GM18868 (cell line): ENCODE measurements around the gene ODC1.

Experiments used
- ATAC-seq: cut with Tn5 transposase; IDR thresholded peaks from one replicate; pipeline ENCODE4 v1.9.1; 2021; ENCODE audit warnings: mild to moderate bottlenecking, moderate library complexity; ENCODE audit not compliant: unreplicated experiment

The ODC1 gene

DNA sequence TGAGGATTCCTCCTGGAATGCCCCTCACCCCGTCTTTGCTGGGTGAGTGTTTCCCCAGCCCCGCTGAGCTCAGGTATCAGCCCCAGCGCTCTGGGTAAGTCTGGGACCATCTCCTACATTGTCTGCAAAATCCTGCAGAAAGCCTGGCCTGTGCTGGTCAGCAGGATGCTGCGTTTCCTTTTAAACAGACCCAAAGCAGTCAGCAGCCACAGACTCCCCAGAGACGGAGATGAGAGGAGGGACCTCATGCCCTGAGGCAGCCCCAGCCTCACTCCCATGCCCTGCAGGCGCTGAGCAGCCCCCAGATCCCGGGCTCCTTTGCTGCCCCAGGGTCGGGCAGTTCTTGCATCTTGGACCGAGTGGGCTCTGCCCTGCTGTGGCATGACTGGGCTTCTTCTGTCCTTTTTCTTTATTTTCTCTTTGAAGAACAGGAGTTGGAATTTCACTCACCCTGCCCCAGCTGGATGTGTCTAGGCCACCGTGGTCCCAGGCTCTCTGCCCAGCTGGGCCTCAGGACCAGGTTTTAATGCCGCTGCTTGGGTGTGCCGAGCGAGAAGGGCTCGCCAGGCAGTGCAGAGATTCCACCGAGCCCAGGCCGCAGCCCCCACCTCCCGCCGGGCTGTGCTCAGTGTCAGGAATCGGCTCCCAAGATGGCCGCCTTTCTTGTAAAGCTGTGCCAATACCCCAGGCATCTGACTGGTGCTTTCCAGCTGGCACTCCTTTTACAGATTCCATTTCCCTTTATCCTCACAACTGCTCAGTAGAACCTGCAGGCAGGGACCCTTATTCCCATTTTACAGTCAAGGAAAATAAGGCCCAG is 43.6 kb downstream of the ODC1 start:
- ATAC-seq: no peak

DNA sequence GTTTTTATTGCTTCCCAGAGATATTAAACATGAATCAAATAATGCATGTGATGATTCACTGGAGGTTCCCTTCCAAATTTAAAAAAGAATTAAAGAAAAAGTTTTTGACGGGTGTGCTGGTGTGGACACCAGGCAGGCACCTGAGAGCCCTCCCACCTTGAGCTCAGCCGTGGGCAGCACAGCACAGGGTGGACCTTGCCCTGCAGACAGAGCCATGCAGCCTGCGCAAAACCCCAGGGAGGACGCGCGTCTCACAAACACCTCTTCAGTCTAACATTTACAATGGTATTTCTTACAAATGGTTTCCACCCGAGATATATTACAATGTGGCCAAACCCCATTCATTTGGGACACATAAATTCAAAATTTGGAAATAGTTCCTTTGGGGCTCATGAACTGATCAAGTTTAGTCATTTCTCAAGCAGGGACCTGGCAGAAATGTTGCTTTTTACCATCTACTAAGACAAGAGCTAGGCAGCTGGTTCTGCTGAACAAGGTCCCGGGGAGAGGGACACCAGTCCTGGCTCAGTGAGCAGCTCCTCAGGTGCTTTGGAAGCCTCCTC is 45.4 kb downstream of the ODC1 start:
- ATAC-seq: no peak

DNA sequence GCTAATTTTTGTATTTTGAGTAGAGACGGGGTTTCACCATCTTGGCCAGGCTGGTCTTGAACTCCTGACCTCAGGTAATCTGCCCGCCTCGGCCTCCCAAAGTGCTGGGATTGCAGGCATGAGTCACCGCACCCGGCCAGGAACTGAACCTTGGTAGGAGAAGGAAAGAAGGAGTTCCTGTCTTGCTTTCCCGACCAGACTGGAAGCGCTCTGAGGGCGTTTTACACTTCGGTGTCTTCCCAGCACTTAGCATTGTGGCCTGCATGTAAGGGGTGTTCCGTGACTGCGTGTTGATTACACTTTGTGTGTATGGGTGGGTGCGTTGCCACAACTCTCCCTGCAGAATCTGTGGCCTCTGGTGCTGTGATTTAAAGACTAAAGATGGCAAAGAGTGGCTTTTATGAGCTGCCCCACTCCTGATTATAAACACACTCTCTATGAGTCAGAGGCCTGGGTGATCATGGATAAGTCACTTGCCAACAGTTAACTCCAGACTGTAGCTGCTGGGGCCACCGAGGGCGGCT is 46.0 kb downstream of the ODC1 start:
- ATAC-seq: no peak

GRCh38 chr2:10400978-10401951 is 46.9 kb downstream of the ODC1 start:
- ATAC-seq: no peak

GRCh38 chr2:10400568-10400977 is 47.6 kb downstream of the ODC1 start:
- no peak for ATAC-seq

DNA sequence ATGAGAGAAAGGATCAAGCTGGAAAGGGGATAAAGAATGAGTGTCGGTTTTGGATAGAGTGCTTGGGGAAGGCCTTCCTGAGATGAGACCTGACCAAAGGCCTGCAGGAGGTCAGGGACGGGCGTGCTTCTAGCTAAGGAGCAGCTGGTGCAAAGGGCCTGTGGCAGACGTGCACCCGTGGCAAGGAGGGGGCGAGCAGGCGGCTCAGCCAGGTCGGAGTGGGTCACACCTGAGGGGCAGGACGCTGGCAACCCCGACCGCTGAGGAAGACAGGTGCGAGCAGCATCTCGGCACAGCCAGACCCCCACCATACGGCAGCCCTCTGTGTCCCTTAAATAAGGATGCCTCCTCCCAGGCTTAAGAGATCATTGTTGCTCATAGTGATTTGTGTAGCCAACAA is 48.1 kb downstream of the ODC1 start:
- ATAC-seq: no peak

DNA sequence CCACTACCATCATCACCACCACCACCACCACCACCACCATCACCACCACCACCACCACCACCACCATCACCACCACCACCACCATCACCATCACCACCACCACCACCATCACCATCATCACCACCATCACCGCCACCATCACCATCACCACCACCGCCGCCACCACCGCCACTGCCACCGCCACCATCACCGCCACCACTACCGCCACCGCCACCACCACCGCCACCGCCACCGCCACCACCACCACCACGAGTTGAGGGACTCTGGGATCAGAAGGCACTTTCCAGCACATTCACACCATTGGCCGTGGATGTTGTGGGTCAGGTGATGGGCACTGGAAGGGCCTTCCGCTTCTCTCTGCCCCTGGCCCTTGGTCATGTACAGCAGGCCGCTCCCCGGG is 48.8 kb downstream of the ODC1 start:
- no peak for ATAC-seq

DNA sequence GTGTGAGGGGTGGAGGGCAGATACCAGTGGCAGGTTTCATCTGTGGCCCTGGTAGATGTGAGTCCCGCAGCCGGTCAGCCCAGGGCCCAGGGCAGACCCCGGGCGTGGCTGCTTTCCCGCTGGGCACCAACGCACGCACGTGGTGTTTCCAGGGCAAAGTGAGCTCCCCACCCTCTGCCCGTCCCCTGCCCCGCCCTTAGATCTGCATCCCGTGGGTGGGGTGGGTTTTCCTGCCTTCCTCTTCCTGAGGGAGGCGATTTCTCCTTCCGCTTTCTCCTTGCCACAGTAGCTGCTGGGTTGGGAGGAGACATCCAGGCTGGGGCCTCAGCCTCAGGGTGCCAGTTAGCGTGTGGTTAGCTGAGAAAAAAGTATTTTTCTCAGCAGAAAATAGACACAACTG is 49.6 kb downstream of the ODC1 start:
- no peak for ATAC-seq

DNA sequence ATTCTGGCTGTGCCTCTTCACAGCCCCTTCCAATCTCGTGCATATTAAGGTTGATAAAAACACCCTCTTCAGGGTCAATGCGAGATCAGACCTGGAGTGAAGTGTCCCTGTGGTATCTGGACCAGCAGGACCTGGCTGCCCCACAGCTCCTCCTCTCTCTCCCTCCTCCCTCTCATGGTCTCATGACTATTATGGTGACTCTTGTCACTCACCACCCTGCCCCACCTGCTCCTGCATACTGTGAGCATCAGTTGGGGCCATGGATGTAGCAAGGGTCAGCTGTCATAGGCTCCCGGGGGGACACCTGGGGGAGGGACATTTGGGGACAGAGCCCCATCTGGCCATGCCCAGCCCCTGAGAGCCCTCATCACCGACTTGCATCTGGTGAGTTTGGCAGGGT is 50.2 kb downstream of the ODC1 start:
- ATAC-seq: no peak

DNA sequence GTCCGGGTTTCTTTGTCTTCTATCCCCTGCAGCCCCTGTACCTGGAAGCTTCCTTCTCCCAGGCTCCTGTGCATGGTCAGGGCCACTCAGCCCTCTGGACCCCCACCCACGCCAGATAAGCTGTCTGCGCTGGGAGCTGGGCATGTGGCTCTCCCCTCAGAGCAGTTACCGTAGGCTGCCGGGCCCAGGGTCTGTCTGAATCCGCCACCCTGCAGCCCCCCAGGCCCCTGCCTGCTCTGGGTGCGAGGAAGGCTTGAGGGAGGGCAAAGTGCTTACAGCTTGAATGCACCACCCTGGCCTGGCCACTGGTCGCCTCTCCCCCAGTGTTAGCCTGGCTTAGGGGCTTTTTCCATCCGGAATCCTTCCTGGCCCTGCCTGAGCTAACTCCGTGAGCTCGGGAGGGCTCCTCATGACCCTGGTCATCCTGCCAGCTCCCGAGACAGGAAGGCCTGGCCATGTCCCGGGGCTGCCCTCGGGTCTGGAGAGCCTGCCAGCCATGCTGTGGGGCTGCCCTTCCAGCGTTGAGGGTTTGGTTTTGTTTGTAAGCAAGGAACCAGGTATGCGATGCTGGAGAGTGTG is 50.7 kb downstream of the ODC1 start:
- no peak for ATAC-seq

- no peak for ATAC-seq
Measured at GRCh38 chr2:10396464-10396863, 51.7 kb downstream of the ODC1 start.

DNA sequence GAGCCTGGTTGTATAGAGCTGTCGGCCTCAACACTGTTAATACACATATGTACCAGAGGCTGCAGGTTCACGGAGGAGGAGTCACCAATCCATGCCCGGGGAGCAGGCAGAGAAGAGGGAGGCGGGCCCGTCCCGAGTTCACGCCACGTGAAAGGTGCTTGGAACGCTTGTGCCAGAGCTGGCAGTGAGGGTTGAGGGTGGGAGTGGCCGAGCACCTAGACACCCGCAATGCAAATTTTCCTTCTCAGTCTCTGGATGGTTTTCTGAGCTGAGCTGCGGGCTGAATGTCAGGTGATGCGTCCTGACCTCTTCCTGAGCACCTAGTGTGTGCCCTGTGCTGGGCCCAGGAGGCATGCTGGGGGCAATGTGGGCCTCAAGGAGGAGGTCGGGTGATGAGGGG is 52.2 kb downstream of the ODC1 start:
- no peak for ATAC-seq

DNA sequence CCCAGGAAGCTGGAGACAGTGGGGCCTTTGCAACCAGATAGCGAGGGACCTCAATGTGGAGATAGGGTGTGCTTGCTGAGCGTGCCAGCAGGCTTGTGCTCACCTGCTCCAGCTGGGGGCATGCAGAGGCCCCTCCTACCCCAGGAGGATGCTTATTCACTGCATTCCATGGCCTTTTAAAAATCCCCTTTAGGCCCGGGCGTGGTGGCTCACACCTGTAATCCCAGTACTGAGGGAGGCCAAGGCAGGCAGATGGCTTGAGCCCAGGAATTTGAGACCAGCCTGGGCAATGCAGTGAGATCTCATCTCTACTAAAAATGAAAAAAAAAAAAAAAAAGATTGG is 54.5 kb downstream of the ODC1 start:
- no peak for ATAC-seq

- ATAC-seq: no peak
Measured at GRCh38 chr2:10392951-10393639, 55.0 kb downstream of the ODC1 start.

- ATAC-seq: no peak
Measured at GRCh38 chr2:10392548-10392947, 55.6 kb downstream of the ODC1 start.

- no peak for ATAC-seq
Measured at GRCh38 chr2:10392100-10392499, 56.0 kb downstream of the ODC1 start.

DNA sequence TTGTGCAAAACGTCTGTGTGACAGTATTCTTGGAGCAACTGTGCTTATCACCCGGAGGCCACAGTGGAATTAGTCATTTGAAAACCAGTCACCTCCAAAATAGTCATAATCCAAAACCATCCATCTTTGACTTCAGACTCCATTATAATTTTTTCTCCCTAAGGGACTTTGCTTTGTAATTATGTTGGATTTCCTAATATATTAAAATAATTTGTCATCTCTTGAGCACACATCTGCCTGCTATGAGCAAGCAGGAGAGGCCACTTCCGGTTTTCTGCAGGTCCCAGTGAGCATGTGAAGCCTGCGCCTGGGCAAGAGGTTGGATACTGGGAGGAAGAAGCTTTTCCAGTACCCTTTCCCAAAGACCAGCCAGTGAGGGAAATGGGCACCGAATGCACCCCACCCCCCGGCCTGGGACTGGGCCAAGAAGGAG is 57.7 kb downstream of the ODC1 start:
- no peak for ATAC-seq
